ENCODE data around the gene ALPP.
"Not testable (repeated sequence)": the region's sequence is repeated elsewhere in the genome, so short reads cannot be mapped to it uniquely, and the experiment has no call there.

ALPP gene

DNA sequence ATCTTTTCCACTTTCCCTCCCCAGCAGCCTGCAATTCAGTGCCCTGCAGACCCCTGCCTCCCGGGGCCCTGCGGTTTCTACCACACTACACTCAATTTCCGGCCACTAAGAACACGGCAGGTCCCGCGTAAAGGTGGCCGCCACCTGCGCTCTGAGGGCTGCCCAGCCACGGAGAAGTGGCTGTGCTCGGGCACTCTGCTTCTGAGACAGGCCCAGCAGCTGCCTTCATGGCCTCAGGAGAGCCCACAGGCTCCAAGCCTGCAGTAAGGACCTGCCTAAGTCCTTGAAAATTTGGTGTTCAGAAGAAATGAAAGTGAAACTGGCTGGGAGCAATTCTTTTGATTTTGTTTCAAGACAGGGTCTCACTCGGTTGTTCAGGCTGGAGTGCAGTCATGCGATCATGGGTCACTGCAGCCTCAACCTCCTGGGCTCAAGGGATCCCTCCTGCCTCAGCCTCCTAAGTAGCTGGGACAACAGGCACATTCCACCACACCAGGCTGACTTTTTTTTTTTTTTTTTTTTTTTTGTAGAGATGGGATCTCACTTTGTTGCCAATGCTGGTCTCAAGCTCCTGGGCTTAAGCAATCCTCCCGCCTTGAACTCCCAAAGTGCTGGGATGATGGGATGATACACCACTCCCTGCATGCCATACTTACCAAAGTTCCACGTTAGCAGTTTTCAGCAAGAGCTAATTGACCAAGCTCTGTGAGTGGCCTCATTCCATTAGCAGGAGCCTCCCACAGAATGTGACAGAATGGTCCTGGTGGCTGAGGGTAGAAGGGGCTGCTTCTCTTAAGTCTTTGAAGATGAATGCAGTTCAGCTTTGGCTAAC lies 14.6 kb upstream of the ALPP start:
- DNase-seq (ENCODE audit: low read depth, low spot score): no peak

DNA sequence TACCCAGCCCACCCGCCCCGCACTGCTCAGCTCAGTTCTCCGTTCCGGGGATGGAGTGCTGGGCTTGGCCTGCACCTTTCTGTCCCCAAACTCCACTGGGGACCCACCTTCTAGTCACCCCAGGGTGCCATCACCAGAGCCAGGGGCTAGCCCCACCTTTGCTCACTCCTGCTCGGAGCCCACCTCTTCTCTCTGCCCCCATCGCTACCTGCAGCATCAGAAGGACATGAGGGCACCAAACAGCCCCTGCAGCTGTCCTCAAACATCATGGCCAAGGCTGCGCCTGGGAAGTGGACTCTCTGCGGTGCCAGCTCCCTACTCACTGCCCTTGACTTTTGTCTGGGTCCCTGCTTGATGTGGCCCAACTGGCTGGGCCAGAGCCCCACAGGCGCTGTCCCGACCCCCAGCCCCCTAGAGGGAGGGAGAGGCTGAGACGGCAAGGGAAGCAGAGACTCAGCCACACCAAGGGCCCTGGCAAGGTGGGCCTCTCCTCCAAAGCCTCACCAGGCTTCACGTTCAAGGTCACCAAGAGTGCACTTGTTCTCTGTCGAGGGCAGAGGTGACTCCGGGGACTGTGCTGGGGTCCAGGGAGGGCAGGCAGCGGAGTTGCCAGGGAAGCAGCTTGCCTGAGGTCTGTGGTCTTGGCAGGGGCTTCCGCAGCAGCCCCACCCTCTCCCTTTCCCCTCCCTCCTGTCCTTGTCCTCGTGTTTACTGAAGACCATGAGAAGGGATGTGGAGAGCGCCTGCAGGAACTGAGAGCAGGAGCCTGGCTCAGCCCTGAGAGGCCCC lies 13.6 kb upstream of the ALPP start:
- DNase-seq (ENCODE audit: low read depth, low spot score): not testable (repeated sequence)

DNA sequence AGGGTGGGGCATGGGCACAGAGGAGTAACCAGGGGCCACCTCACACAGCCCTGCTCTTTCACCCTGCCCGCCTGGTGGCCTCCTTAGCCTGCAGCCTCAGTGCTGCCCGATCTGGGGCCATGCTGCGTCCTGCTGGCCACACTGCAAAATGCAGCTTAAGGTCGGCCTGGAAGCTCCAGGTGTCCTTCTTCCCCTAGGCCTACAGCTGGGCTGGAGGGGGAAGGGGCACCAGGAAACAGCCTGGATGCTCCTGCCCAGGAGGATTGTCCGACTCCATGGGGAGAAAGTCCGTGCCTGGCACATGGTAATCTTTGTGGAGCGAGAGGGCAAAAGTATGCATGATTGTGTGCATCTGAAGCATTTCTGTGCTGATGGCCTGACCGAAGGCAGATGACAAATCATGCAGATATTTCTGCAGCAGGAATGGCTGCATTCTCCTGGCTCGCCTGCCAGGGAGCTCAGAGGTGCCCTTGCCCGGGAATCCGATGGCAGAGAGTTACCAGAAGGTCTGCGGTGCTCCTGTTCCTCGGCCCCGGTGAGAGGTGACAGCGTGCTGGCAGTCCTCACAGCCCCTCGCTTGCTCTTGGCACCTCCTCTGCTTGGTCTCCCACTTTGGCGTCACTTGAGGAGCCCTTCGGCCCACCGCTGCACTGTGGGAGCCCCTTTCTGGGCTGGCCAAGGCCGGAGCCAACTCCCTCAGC lies 12.8 kb upstream of the ALPP start:
- DNase-seq (ENCODE audit: low read depth, low spot score): no peak

DNA sequence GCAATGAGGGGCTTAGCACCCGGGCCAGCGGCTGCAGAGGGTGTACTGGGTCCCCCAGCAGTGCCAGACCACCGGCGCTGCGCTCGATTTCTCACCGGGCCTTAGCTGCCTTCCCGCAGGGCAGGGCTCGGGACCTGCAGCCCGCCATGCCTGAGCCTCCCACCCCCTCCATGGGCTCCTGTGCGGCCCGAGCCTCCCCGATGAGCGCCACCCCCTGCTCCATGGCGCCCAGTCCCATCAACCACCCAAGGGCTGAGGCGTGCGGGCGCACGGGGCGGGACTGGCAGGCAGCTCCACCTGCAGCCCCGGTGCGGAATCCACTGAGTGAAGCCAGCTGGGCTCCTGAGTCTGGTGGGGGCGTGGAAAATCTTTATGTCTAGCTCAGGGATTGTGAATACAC lies 12.1 kb upstream of the ALPP start:
- DNase-seq (ENCODE audit: low read depth, low spot score): not testable (repeated sequence)

DNA sequence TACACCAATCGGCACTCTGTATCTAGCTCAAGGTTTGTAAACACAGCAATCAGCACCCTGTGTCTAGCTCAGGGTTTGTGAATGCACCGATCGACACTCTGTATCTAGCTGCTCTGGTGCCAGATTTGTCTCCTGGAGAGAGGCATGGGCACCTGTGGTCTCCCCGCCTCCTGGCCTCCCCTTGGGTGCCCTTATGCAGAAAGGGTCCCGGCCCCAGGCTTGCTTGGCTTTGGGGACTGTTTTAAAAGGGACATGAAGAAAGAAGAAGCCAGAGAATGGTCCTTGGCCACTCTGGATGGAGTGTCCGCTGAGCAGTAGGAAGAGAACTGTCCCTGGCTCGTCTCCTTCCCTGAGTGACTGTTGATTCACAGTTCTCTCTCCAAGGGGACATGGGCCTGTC lies 11.5 kb upstream of the ALPP start:
- DNase-seq (ENCODE audit: low read depth, low spot score): no peak

DNA sequence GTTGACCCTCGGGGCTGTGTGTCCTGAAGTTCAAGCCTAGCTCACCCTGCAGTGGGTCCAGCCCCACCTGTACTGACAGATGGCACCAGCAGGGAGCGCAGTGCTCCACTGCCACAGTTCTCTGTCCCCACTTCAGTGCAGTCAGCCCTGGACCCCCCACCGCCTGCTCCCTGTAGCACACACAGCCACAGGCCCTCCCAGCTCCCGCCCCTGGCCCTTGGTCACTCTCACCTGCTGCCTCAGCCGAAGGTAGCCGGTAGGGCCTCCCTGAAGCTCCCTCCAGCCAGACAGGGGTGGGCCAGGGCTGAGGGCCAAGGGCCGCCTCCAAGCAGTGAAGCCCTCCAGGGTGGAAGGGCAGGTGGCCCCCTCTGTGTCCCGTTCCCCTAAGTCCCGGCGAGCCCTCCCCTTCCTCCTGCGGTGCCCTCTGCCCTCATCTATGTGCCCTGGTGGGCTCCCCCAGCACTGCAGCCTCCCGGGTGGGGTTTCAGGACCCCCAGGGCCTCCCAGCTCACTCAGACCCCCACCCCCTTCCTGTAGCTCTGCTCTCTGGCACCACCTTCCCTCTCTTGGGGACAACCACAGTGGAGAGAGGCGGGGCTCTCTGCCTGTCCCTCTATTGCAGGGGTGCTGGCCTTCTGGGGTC lies 10.8 kb upstream of the ALPP start:
- DNase-seq (ENCODE audit: low read depth, low spot score): no peak

DNA sequence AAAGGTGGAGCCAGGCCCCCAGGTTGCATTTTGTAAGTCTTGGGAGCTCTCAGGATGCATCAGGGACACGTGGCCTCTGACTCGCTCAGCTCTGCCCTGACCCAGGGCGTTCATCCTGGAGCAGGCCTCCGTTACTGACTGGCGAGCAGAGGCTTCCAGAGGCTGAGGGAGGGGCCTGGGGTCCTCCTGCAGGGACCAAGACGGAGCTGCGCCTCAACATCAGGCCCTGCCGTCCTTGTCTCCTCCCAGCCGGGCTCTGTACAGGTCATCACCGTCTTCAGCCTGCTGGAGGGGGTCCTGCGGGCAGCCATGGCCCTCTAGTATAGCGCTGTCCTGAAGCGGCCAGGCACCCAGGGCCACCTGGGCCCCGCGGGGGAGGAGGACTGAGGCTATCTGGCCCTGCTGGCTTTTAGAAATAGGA lies 10.2 kb upstream of the ALPP start:
- DNase-seq (ENCODE audit: low read depth, low spot score): no peak

DNA sequence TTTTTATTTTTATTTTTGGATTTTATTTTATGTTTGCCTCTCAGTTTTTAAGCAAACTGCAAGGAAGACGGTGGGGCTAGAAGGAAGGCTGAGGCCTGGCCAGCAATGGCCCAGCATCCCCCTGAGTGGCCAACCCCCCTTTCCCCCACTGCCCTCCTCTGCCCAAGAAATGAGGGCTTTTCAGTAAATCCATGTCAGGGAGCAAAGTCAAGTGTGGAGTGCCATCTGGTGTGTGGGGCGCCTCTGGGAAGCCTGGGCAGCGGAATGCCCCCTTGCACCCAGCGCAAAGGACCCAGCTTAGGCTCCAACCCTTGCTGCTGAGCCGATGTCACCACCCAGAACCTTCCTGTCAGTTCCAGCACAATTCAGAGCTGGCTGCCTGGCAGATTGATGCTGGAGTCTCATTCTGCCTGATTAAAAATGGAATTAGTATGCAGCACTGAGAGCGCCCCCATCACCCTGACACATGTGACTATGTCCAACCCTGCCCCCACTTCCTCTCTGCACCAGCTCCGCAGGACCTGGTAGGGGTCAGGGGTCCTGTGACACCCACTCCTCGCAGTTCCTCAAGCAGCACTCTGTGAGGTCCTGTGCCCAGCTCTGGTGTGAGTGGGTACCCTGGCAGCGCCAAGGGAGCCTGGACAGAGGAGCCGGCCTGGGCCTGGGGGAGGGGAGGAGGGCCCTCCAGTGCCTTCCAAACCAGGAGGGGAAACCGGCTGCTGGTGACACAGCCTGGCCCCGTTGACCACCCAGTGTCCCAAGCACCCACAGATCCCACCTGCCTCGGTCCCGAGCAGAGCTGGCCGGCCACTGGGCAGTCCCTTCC lies 9.2 kb upstream of the ALPP start:
- DNase-seq (ENCODE audit: low read depth, low spot score): no peak

DNA sequence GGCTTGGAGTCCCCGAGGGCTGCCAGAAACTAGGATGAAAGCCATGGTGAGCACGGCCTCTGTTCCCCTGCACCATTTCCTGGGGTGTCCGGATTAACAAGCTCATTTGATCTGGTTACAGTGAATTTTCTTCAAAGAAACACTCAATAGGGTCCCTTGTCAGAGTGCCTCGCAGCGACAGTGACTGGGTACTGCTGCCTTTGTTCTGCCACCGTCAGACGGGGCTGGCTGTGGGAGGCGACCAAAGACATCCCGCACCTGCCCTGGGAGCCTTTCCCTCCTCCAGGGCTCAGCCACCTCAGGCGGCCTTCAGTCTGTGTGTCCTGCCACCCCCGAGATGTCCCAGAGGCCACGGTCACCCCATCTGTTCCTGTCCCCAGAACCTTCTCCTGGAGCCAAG lies 8.5 kb upstream of the ALPP start:
- not testable (repeated sequence) for DNase-seq (ENCODE audit: low read depth, low spot score)

DNA sequence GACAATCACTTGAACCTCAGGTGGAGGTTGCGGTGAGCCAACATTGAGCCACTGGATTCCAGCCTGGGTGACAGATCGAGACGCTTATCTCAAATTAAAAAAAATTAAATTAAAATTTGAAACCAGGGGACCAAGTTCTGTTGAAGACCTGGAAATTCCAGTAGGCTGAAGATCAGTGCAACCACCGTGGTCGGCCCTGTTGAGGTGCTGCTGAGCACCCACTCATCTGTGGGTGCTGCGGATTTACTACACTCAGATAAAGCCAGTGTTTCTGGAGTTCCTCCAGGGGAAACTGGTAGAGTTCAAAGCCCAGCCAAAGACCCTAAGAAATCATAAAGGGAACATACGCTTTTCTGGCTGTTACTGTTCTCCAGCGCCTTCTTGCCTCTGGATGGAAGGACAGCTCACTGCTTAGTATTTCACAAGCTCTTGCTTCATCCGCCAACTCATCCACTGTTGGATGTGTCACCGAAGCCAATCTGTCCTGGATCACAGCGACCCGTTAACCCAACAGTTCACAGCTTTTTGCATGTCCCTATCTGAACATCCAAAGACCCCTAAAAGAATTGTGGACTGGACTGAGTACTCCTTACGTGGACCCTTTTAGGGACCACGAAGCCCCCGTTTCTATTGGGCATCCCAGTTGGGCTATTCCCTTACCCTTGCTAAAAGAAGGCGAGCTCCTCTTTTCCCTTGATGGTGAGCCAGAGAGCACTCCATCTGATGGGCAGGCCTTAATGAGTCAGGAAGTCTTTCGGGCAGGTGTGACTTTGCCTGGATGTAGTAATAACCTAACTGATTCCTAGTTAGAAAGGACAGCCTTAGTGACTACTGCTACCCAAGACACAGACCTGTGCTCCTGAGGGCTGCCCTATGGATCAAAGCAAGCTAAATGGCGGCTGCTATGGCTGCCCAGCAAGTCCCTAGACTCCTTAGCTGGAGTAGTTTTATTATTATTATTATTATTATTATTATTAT lies 6.0 kb upstream of the ALPP start:
- no peak for DNase-seq (ENCODE audit: low read depth, low spot score)

DNA sequence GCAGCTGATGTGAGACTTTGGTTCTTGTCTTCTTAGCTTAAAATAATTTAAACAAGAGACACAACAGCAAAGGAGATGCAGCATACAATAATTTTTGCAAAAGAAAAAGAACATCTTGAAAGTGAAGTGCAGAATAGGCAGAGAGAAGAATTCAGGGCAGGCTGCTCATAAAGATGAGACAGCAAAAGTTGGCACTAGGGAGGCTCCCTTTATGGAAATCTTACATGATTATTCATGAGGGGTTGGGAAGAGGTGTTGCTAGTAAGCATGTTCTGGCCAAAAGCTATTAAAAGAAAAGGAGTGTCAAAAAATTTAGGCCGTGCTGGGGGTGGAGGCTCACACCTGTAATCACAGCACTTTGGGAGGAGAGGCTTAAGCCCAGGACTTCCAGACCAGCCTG lies 4.2 kb upstream of the ALPP start:
- DNase-seq (ENCODE audit: low read depth, low spot score): no peak

DNA sequence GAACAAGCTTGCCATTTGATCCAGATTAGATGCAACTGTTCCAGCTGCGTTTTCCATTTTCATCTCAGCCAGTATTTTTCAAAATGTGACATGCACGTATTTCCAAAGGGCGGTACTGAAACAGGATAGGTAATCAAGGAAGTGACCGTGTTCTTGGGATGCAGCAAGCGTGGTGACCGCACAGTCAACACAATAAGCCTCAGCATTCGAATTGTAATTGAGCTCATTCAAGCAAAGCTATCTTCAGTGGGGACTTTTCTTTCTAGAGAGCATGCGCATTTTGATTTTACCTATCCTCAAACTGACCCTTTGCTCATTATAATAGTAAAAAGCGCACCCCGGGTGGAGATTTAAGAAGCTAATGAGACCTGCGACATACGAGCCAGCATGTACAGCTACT lies 3.4 kb upstream of the ALPP start:
- DNase-seq (ENCODE audit: low read depth, low spot score): no peak

DNA sequence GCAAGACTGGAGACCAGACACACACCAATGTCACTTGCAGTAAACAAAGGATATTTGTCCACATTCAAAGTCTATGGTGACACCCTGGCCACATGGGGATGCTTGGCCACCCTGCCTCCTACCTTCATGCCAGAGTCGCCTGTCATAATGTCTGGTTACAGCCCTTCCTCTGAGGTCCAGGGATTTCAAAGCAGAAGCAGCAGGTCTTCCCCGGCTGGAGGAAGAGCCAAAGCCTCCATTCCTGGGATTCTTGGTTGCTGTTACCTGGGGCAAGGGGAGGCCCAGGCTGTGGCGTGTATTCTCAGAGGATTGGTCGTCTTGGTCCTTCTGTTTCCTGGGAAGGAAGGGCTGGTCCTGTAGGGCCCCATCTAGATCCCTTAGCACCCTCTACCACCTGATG lies 2.3 kb upstream of the ALPP start:
- no peak for DNase-seq (ENCODE audit: low read depth, low spot score)

DNA sequence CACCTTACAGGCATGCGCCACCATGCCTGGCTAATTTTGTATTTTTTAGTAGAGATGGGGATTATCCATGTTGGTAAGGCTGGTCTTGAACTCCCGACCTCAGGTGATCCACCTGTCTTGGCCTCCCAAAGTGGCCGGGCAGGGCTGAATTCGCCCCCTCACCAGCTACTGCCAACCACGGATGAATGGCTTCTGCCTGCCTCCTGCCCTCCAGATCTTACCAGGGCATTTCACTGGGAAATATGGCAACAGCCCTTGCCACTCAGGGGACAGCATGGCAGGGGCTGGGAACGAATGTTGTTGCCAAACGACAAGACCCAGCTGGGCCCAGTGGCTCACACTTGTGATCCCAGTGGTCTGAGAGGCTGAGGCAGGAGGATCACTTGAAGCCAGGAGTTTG lies 1.8 kb upstream of the ALPP start:
- no peak for DNase-seq (ENCODE audit: low read depth, low spot score)

DNA sequence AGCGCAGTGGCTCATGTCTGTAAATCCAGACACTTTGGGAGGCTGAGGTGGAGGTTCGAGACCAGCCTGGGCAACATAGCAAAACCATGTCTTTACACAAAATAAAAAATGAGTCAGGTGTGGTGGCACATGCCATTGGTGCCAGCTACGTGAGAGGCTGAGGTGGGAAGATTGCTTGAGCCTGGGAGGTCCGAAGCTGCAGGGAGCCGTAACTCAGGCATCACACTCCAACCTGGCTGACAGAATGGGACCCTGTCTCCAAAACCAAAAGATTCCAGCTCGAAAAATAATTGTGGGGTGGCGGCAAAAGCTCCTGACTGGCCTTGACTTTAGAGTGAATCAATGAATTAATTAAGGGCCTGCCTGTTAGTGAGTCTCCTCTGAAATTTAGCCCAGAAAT lies 1.2 kb upstream of the ALPP start:
- no peak for DNase-seq (ENCODE audit: low read depth, low spot score)

DNA sequence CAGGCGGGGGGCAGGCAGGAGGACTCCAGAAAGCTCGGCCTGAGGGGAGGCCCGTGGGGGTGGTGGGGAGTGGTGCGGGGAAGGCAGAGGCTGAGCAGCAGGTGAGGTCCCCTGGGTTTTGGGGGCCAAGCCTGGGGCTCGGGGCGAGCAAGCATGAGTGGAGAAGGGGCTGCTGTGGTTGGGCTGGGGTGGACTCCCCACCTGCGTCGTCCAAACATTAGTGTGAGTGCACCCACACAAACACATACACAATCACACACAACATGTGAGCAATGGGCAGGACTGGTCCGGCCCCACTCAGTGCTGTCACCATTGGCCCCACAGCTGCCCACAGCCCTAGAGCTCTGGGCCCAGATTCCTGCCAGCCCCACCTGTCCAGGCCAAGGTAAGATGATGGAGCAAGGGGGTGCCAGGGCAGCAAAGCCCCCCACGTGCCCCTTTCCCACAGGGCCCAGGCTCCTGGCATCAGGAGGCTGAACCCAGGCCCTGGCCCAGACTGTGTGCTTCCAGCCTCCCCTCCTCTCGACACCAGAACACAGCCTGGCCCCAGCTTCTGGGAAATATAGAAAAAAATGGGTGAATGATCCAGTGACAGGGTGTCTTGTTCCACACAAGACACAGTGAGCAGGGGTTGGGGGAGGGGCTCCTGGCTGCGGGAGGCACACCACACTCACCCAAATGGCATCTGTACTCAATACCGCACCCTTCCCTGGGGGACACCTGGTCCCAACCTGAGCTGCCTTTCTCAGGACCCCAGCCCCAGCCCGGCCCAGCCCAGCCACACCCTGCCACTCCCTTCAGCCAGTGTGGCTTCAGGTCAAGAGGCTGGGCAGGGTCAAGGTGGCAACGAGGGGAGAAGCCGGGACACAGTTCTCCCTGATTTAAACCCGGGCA lies 463 bp upstream of the ALPP start:
- no peak for DNase-seq (ENCODE audit: low read depth, low spot score)

DNA sequence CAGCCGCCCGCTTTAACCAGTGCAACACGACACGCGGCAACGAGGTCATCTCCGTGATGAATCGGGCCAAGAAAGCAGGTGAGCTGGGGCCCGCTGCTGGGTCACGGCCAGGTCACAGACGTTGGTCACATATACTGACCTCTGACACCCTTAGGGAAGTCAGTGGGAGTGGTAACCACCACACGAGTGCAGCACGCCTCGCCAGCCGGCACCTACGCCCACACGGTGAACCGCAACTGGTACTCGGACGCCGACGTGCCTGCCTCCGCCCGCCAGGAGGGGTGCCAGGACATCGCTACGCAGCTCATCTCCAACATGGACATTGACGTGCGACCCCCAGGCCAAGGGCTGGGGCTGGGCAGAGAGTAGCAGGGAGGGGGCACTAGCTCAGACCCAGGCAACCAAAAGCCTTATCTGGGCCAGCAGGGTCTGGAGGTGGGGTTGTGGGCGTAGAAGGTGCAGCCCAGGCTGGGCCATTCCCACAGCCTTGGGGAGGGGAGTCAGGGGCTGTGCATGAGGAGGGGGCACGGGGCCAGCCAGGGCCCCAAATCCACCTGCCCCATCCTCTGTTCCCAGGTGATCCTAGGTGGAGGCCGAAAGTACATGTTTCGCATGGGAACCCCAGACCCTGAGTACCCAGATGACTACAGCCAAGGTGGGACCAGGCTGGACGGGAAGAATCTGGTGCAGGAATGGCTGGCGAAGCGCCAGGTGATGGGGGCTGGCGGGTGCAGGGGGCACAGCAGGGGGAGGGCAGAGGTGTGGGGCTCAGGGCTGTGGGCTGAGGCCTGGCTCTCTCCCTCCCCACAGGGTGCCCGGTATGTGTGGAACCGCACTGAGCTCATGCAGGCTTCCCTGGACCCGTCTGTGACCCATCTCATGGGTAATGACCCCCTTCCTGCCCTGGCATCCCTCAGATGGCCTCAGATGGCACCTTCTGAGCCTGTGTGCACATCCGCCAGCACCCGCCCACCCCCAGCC lies 1.3 kb downstream of the ALPP start:
- DNase-seq (ENCODE audit: low read depth, low spot score): not testable (repeated sequence)

Data from activated naive CD8-positive, alpha-beta T cell treated with anti-CD3 and anti-CD28 coated beads, Interleukin-2, amount 50 U/mL, for 16 hours (primary cell).